H1 (cell line): ENCODE measurements around the gene EPHA4. TPM values are rescaled to one million over a fixed set of nuclear protein-coding genes. Genes with fewer than 3 reads are reported as not detected.

Experiments used
- CTCF ChIA-PET: fragments of 300-600 bp; sonication (Branson Sonifier 250); formaldehyde crosslinking; loops from one replicate; lab custom pipeline; 2021; ENCODE audit not compliant: partially characterized antibody; lab: Charles Lee
- POLR2A ChIA-PET: fragments of 300-600 bp; sonication (Branson Sonifier 250); formaldehyde crosslinking; loops from one replicate; lab custom pipeline; 2021; ENCODE audit warnings: inconsistent platforms; ENCODE audit not compliant: partially characterized antibody; lab: Charles Lee
- DNase-seq, 2 experiments: peaks; one replicate each; pipeline versions ENCODE4 v3.0.0 to v3.0.0-alpha.2; 2010 to 2022; ENCODE audit warnings: low spot score in 2 of 2, low read depth in 1 of 2, mixed read lengths in 1 of 2
- FAIRE-seq: peaks from 2 replicates; lab custom pipeline; 2011; peaks lifted over from hg19 to GRCh38; lab: Jason Lieb, UNC
- H2AFZ ChIP-seq: 2 replicates; pipeline ENCODE4 v1.8.1; 2012; ENCODE audit warnings: low read length, inconsistent platforms
- H2AK5ac ChIP-seq: 2 replicates; pipeline ENCODE4 v1.6.1; 2013; ENCODE audit warnings: low read depth, low read length
- H2BK120ac ChIP-seq: replicated peaks from 2 replicates; pipeline ENCODE3; 2013; ENCODE audit warnings: low read depth, low read length, inconsistent platforms
- H2BK12ac ChIP-seq: 2 replicates; pipeline ENCODE4 v1.6.1; 2013; ENCODE audit warnings: low read depth, low read length
- H2BK15ac ChIP-seq: 2 replicates; pipeline ENCODE4 v1.6.1; 2013; ENCODE audit warnings: low read length
- H2BK20ac ChIP-seq: 2 replicates; pipeline ENCODE4 v1.6.1; 2013; ENCODE audit warnings: low read length
- H2BK5ac ChIP-seq: 2 replicates; pipeline ENCODE4 v1.6.1; 2013; ENCODE audit warnings: low read depth, low read length
- H3K14ac ChIP-seq: 2 replicates; pipeline ENCODE4 v1.6.1; 2013; ENCODE audit warnings: inconsistent platforms; ENCODE audit not compliant: insufficient read length
- H3K18ac ChIP-seq: 2 replicates; pipeline ENCODE4 v1.6.1; 2013; ENCODE audit warnings: low read length; ENCODE audit errors: extremely low read depth
- H3K23ac ChIP-seq: 2 replicates; pipeline ENCODE4 v1.6.1; 2013; ENCODE audit warnings: inconsistent platforms; ENCODE audit not compliant: insufficient read length
- H3K23me2 ChIP-seq: 2 replicates; pipeline ENCODE4 v1.6.1; 2013; ENCODE audit warnings: low read depth, low read length
- H3K27ac ChIP-seq: 2 replicates; pipeline ENCODE4 v1.6.1; 2011; ENCODE audit warnings: low read depth, low read length, inconsistent platforms
- H3K27me3 ChIP-seq, 4 experiments: replicated peaks in 1 of 4; 1 replicate in 1 of 4; 2 replicates in 3 of 4; pipeline versions ENCODE4 v1.6.1 to v1.8.1; 2011 to 2013; ENCODE audit warnings: low read length in 3 of 4, mild to moderate bottlenecking in 3 of 4, inconsistent platforms in 2 of 4, mixed read lengths in 2 of 4, moderate library complexity in 1 of 4; ENCODE audit not compliant: control insufficient read depth in 3 of 4, insufficient read depth in 3 of 4; ENCODE audit errors: extremely low read depth in 1 of 4
- H3K36me3 ChIP-seq, 4 experiments: 2 replicates each; pipeline versions ENCODE4 v1.6.1 to v1.8.1; 2011 to 2013; ENCODE audit warnings: mild to moderate bottlenecking in 4 of 4, low read length in 3 of 4, moderate library complexity in 2 of 4, control low read depth in 1 of 4, inconsistent platforms in 1 of 4; ENCODE audit not compliant: insufficient read depth in 4 of 4, control insufficient read depth in 2 of 4
- H3K4ac ChIP-seq: replicated peaks from 2 replicates; pipeline ENCODE3; 2013; ENCODE audit warnings: low read length, low read depth, mixed read lengths, inconsistent platforms; ENCODE audit not compliant: insufficient read length
- H3K4me1 ChIP-seq, 4 experiments: replicated peaks in 1 of 4; 1 replicate in 1 of 4; 2 replicates in 3 of 4; pipeline versions ENCODE4 v1.6.1 to v1.8.1; 2011 to 2013; ENCODE audit warnings: low read length in 3 of 4, inconsistent platforms in 2 of 4, mixed read lengths in 1 of 4; ENCODE audit not compliant: insufficient read depth in 4 of 4, control insufficient read depth in 3 of 4
- H3K4me2 ChIP-seq, 2 experiments: 2 replicates each; pipeline versions ENCODE4 v1.6.1 to v1.8.1; 2011 to 2013; ENCODE audit warnings: low read depth in 2 of 2, low read length in 2 of 2, control low read depth in 1 of 2, inconsistent platforms in 1 of 2, mild to moderate bottlenecking in 1 of 2; ENCODE audit not compliant: insufficient read depth in 1 of 2
- H3K4me3 ChIP-seq, 4 experiments: fragments of 200-600, 300-600 bp in 1 of 4; sonication (generic), shearing (Covaris generic), sonication (Bioruptor Twin) in 1 of 4; 2 replicates each; pipeline versions ENCODE4 v1.5.1 to v1.8.1; 2011 to 2016; ENCODE audit warnings: low read length in 4 of 4, low read depth in 3 of 4, control low read depth in 2 of 4, inconsistent platforms in 2 of 4, mild to moderate bottlenecking in 2 of 4, mixed read lengths in 1 of 4, moderate library complexity in 1 of 4; ENCODE audit not compliant: insufficient read depth in 2 of 4; ENCODE audit errors: extremely low read depth in 1 of 4
- H3K56ac ChIP-seq: replicated peaks from 2 replicates; pipeline ENCODE3; 2013; ENCODE audit warnings: low read depth, mild to moderate bottlenecking, mixed read lengths, low read length, inconsistent platforms; ENCODE audit not compliant: insufficient read length
- H3K79me1 ChIP-seq: 2 replicates; pipeline ENCODE4 v1.6.1; 2013; ENCODE audit warnings: low read depth, low read length, control low read depth
- H3K79me2 ChIP-seq, 2 experiments: 2 replicates each; pipeline versions ENCODE4 v1.6.1 to v1.8.1; 2012 to 2013; ENCODE audit warnings: low read length in 2 of 2, mild to moderate bottlenecking in 2 of 2, inconsistent platforms in 1 of 2; ENCODE audit not compliant: insufficient read depth in 2 of 2, control insufficient read depth in 1 of 2
- H3K9ac ChIP-seq, 4 experiments: replicated peaks in 1 of 4; 1 replicate in 1 of 4; 2 replicates in 3 of 4; pipeline versions ENCODE4 v1.6.1 to v1.8.1; 2011 to 2013; ENCODE audit warnings: low read depth in 3 of 4, low read length in 3 of 4, control low read depth in 2 of 4, mild to moderate bottlenecking in 2 of 4, moderate library complexity in 2 of 4, inconsistent platforms in 1 of 4; ENCODE audit errors: extremely low read depth in 1 of 4
- H3K9me3 ChIP-seq, 2 experiments: 2 replicates each; pipeline versions ENCODE4 v1.6.1 to v1.8.1; 2012 to 2013; ENCODE audit warnings: mild to moderate bottlenecking in 2 of 2, moderate library complexity in 2 of 2, control low read depth in 1 of 2, inconsistent platforms in 1 of 2, low read depth in 1 of 2, low read length in 1 of 2, mixed read lengths in 1 of 2; ENCODE audit not compliant: insufficient read depth in 2 of 2
- H4K20me1 ChIP-seq, 2 experiments: replicated peaks in 1 of 2; 2 replicates each; pipeline versions ENCODE3 to v1.8.1; 2011 to 2013; ENCODE audit warnings: inconsistent platforms in 2 of 2, low read length in 2 of 2, mild to moderate bottlenecking in 1 of 2; ENCODE audit not compliant: insufficient read depth in 2 of 2, control insufficient read depth in 1 of 2
- H4K5ac ChIP-seq: 2 replicates; pipeline ENCODE4 v1.6.1; 2013; ENCODE audit warnings: low read length, low read depth, mixed read lengths, inconsistent platforms; ENCODE audit not compliant: insufficient read length
- H4K8ac ChIP-seq: 2 replicates; pipeline ENCODE4 v1.8.0; 2013; ENCODE audit warnings: mild to moderate bottlenecking, moderate library complexity, low read length, inconsistent platforms; ENCODE audit not compliant: insufficient read depth; ENCODE audit errors: extremely low read depth
- H4K91ac ChIP-seq: replicated peaks from 2 replicates; pipeline ENCODE3; 2013; ENCODE audit warnings: low read length, mixed read lengths, inconsistent platforms; ENCODE audit not compliant: insufficient read length
- BACH1 ChIP-seq: IDR thresholded peaks from 2 replicates; pipeline ENCODE4 v1.6.1; 2012; ENCODE audit warnings: low read length, improper control_type of control experiment
- CBX5 ChIP-seq: fragments of 300-800, 300-1000 bp; sonication (generic); IDR thresholded peaks from 2 replicates; pipeline ENCODE4 v1.7.1; 2016; ENCODE audit warnings: antibody characterized with exemption, low read length, low read depth
- CEBPB ChIP-seq: IDR thresholded peaks from 2 replicates; pipeline ENCODE4 v1.6.1; 2012; ENCODE audit warnings: low read depth, low read length
- CHD2 ChIP-seq: IDR thresholded peaks from 2 replicates; pipeline ENCODE4 v1.6.1; 2012; ENCODE audit warnings: low read length, improper control_type of control experiment
- CREB1 ChIP-seq: IDR thresholded peaks from 2 replicates; pipeline ENCODE4 v1.6.1; 2012; ENCODE audit warnings: inconsistent platforms
- POLR2AphosphoS5 ChIP-seq: IDR thresholded peaks from 2 replicates; pipeline ENCODE4 v1.6.1; 2011; ENCODE audit warnings: low read depth, low read length
- RXRA ChIP-seq: IDR thresholded peaks from 2 replicates; pipeline ENCODE4 v1.6.1; 2011; ENCODE audit warnings: low read depth, mild to moderate bottlenecking, low read length, moderate library complexity; ENCODE audit not compliant: insufficient read depth
- SAP30 ChIP-seq: fragments of 300-600 bp; sonication (generic); IDR thresholded peaks from 2 replicates; pipeline ENCODE4 v1.7.1; 2012; ENCODE audit warnings: low read length, moderate library complexity, mild to moderate bottlenecking, inconsistent platforms; ENCODE audit not compliant: insufficient read depth, insufficient replicate concordance
- SIRT6 ChIP-seq: IDR thresholded peaks from one replicate; pipeline ENCODE4 v1.7.1; 2012; ENCODE audit warnings: low read length, inconsistent platforms
- WGBS, 2 experiments: shearing (Covaris generic) in 1 of 2; methylation state at CpG; one replicate each; pipeline versions ENCODE4 v1.1.6 to v1.1.7; 2013 to 2015; ENCODE audit warnings: low lambda C conversion rate in 2 of 2, mixed read lengths in 2 of 2, inconsistent platforms in 1 of 2, low coverage in 1 of 2, missing lambda C conversion rate in 1 of 2; ENCODE audit not compliant: insufficient replicate concordance in 2 of 2, insufficient coverage in 1 of 2, insufficient read length in 1 of 2; ENCODE audit errors: extremely low coverage in 1 of 2, missing lambda C conversion rate in 1 of 2; 5-methylcytosine and 5-hydroxymethylcytosine counted together
- polyA plus RNA-seq, 7 experiments: library from polyadenylated mRNA; depleted of rRNA in 3 of 7; stranded (reverse) in 5 of 7; unstranded in 2 of 7; fragments of >200 nt in 5 of 7; fragments of 200-250 nt in 2 of 7; gene quantifications; 1 replicate in 5 of 7; 2 replicates in 1 of 7; 4 replicates in 1 of 7; pipeline versions ENCODE4 v1.2.1 to v1.2.3, GENCODE V29; 2011 to 2013; ENCODE audit warnings: missing spikeins in 2 of 7, mixed read lengths in 2 of 7
- total RNA-seq: library from RNA; stranded (reverse); fragmentation: NEBNext Ultra II Directional; extraction: Animal tissue kit (Norgen Biotek cat#: 25700); gene quantifications from 2 replicates; pipeline ENCODE4 v1.2.1, GENCODE V29; 2021
- TF ChIP-seq, protein P1 (sequence below): IDR thresholded peaks from 2 replicates; pipeline ENCODE4 v1.6.1; 2012; ENCODE audit warnings: inconsistent platforms
- TF ChIP-seq, protein P2 (sequence below), 3 experiments: IDR thresholded peaks; 1 replicate in 2 of 3; 2 replicates in 1 of 3; pipeline versions ENCODE4 v1.5.1 to v1.6.1; 2011; ENCODE audit warnings: low read length in 3 of 3, mild to moderate bottlenecking in 3 of 3, inconsistent platforms in 2 of 3, low read depth in 1 of 3, moderate library complexity in 1 of 3; ENCODE audit not compliant: insufficient read depth in 1 of 3; ENCODE audit errors: control extremely low read depth in 1 of 3

The EPHA4 gene
- total and polyA plus RNA-seq, 2 of the 8 experiments (the other 6 are each of a cell fraction or from before 2014, with no cell fraction given): 4.3 to 5.7 TPM

DNA sequence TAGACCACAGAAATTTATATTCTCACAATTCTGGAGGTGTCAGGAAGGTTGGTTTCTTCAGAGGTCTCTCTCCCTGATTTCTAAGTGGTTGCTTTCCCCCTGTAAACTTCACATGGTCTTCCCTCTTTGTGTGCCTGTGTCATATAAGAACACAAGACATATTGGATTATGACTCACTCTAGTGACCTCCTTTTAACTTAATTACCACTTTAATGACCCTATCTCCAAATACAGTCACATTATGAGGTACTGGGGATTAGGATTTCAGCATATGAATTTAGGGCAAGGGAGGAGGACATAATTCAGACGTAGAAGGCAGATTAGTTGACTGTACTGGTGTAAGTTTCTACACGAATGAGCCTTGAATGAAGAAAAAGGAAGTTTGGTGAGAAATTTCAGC lies 38.2 kb upstream of the EPHA4 start:
- H3K23me2 ChIP-seq: no peaks in the 10 kb centered on the region
- no peak overlapping the region for H2BK120ac ChIP-seq
- H3K27ac ChIP-seq: no peak overlapping the region
- no peaks in the 10 kb centered on the region for H4K20me1 ChIP-seq
- no peak for FAIRE-seq
- H3K27me3 ChIP-seq: no peaks in the 10 kb centered on the region
- no peak overlapping the region for H3K4me3 ChIP-seq
- DNase-seq: no peak
- no peak overlapping the region for H4K5ac ChIP-seq
- TF ChIP-seq CHD2: no peak
- no peak for TF ChIP-seq SIRT6
- TF ChIP-seq SAP30: no peak
- TF ChIP-seq POLR2AphosphoS5: no peak
- TF ChIP-seq, protein P1, sequence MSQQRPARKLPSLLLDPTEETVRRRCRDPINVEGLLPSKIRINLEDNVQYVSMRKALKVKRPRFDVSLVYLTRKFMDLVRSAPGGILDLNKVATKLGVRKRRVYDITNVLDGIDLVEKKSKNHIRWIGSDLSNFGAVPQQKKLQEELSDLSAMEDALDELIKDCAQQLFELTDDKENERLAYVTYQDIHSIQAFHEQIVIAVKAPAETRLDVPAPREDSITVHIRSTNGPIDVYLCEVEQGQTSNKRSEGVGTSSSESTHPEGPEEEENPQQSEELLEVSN: no peak
- TF ChIP-seq BACH1: no peak
- no peak for TF ChIP-seq CREB1
- TF ChIP-seq, protein P2, sequence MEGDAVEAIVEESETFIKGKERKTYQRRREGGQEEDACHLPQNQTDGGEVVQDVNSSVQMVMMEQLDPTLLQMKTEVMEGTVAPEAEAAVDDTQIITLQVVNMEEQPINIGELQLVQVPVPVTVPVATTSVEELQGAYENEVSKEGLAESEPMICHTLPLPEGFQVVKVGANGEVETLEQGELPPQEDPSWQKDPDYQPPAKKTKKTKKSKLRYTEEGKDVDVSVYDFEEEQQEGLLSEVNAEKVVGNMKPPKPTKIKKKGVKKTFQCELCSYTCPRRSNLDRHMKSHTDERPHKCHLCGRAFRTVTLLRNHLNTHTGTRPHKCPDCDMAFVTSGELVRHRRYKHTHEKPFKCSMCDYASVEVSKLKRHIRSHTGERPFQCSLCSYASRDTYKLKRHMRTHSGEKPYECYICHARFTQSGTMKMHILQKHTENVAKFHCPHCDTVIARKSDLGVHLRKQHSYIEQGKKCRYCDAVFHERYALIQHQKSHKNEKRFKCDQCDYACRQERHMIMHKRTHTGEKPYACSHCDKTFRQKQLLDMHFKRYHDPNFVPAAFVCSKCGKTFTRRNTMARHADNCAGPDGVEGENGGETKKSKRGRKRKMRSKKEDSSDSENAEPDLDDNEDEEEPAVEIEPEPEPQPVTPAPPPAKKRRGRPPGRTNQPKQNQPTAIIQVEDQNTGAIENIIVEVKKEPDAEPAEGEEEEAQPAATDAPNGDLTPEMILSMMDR (IDR thresholded peaks at IDR 0.05; ENCODE audit: control extremely low read depth in 1 of 3, insufficient read depth in 1 of 3, low read depth in 1 of 3, low read length in 3 of 3): no peak
- no peak for TF ChIP-seq CBX5
- no peak for TF ChIP-seq CEBPB
- TF ChIP-seq RXRA: no peak
- H2BK12ac ChIP-seq: no peak overlapping the region
- no peaks in the 10 kb centered on the region for H3K79me2 ChIP-seq
- no peak overlapping the region for H2BK15ac ChIP-seq
- H3K4me1 ChIP-seq: peaks cover 0 to 3% (median 1%) of the 10 kb centered on the region in 4 experiments; a peak in 2 of 7 replicates
- ChIA-PET POLR2A (no interaction called here), CTCF (no interaction called here)
- H3K4me2 ChIP-seq: no peak overlapping the region
- 90% methylated on average over 2 of the region's 2 CpGs; no CpG with 5 or more reads in 1 of the 2 experiments for WGBS, 2 experiments
- no peaks in the 10 kb centered on the region for H3K9me3 ChIP-seq
- no peak overlapping the region for H3K14ac ChIP-seq
- H3K4ac ChIP-seq: no peak overlapping the region
- H2AFZ ChIP-seq: 0 out of 2 replicates have a peak overlapping the region, but pooled peaks have one; percentile 3
- H2BK20ac ChIP-seq: no peak overlapping the region
- no peaks in the 10 kb centered on the region for H3K79me1 ChIP-seq
- no peak overlapping the region for H3K23ac ChIP-seq
- H2AK5ac ChIP-seq: no peak overlapping the region
- no peak overlapping the region for H4K91ac ChIP-seq
- H3K9ac ChIP-seq: no peak overlapping the region
- H3K36me3 ChIP-seq: no peaks in the 10 kb centered on the region
- H3K18ac ChIP-seq: no peak overlapping the region
- no peak overlapping the region for H2BK5ac ChIP-seq
- no peak overlapping the region for H3K56ac ChIP-seq
- no peak overlapping the region for H4K8ac ChIP-seq
